Caco-2 (cell line): ENCODE data around the gene ATP2C2. TPM values are rescaled to one million over a fixed set of nuclear protein-coding genes. Genes with fewer than 3 reads are reported as not detected.

Experiments used
- BruUV-seq: library from RNA; stranded (reverse); fragments of 400-500 nt; replicated peaks from 2 replicates; lab custom pipeline; 2021; lab: Mats Ljungman, UMichigan
- CTCF ChIA-PET: fragments of 300-600 bp; sonication (Branson Sonifier 250); formaldehyde crosslinking; loops from one replicate; lab custom pipeline; 2022; ENCODE audit warnings: antibody characterized with exemption; lab: Charles Lee
- POLR2A ChIA-PET: fragments of 300-600 bp; sonication (Branson Sonifier 250); formaldehyde crosslinking; loops from one replicate; lab custom pipeline; 2022; ENCODE audit warnings: antibody characterized with exemption; lab: Charles Lee
- DNase-seq, 2 experiments: peaks; one replicate each; pipeline versions ENCODE4 v3.0.0 to v3.0.0-alpha.2; 2020 to 2022
- H3K27me3 ChIP-seq: replicated peaks from 2 replicates; pipeline ENCODE4 v1.6.0; 2011; ENCODE audit warnings: low read length; ENCODE audit not compliant: control insufficient read depth, insufficient read depth
- H3K36me3 ChIP-seq: 2 replicates; pipeline ENCODE4 v1.5.1; 2011; ENCODE audit warnings: low read length; ENCODE audit not compliant: control insufficient read depth, insufficient read depth
- H3K4me1 ChIP-seq: fragments of 250-450 bp; sonication (Bioruptor Pico); 2 replicates; pipeline ENCODE4 v1.5.1; 2020; ENCODE audit warnings: mild to moderate bottlenecking
- H3K4me3 ChIP-seq: 2 replicates; pipeline ENCODE4 v1.5.1; 2011; ENCODE audit warnings: low read depth, mild to moderate bottlenecking, control low read depth, low read length
- H3K9me3 ChIP-seq: fragments of 250-450 bp; sonication (Bioruptor Pico); 2 replicates; pipeline ENCODE4 v1.5.1; 2020; ENCODE audit warnings: mild to moderate bottlenecking, moderate library complexity
- H3K27ac Mint-ChIP-seq: one replicate; pipeline ENCODE4 v1.8.0; 2022; ENCODE audit warnings: mixed read lengths; ENCODE audit not compliant: unreplicated experiment
- H3K27me3 Mint-ChIP-seq: one replicate; pipeline ENCODE4 v1.8.0; 2022; ENCODE audit warnings: mixed read lengths; ENCODE audit not compliant: insufficient read depth, unreplicated experiment
- H3K36me3 Mint-ChIP-seq: one replicate; pipeline ENCODE4 v1.8.0; 2022; ENCODE audit warnings: mild to moderate bottlenecking, mixed read lengths; ENCODE audit not compliant: insufficient read depth, unreplicated experiment
- H3K4me1 Mint-ChIP-seq: one replicate; pipeline ENCODE4 v1.8.0; 2022; ENCODE audit warnings: low read depth, mixed read lengths; ENCODE audit not compliant: unreplicated experiment
- H3K4me3 Mint-ChIP-seq: one replicate; pipeline ENCODE4 v1.8.0; 2022; ENCODE audit warnings: mild to moderate bottlenecking, moderate library complexity, mixed read lengths; ENCODE audit not compliant: unreplicated experiment
- H3K9me3 Mint-ChIP-seq: one replicate; pipeline ENCODE4 v1.8.0; 2022; ENCODE audit warnings: mixed read lengths; ENCODE audit not compliant: unreplicated experiment
- CTCF ChIP-seq, 2 experiments: fragments of 200-600 bp in 1 of 2; IDR thresholded peaks; 1 replicate in 1 of 2; 2 replicates in 1 of 2; pipeline versions ENCODE4 v1.5.1 to v1.8.0; 2011 to 2022; ENCODE audit warnings: antibody characterized with exemption in 1 of 2, control low read depth in 1 of 2, inconsistent platforms in 1 of 2, low read depth in 1 of 2, low read length in 1 of 2, mild to moderate bottlenecking in 1 of 2, moderate library complexity in 1 of 2; ENCODE audit not compliant: insufficient read depth in 1 of 2, severe bottlenecking in 1 of 2, unreplicated experiment in 1 of 2
- intact Hi-C: fragments of 100-400 bp; cut with micrococcal nuclease; formaldehyde crosslinking; loops from one replicate; pipeline ENCODE4 v1.10.0; 2022; ENCODE audit not compliant: unreplicated experiment
- total RNA-seq: library from RNA; stranded (reverse); gene quantifications from 2 replicates; pipeline ENCODE4 v1.2.3, GENCODE V29; 2022

ATP2C2 gene
- total RNA-seq, 1 experiment from 2014 or later: 47.0 TPM

DNA sequence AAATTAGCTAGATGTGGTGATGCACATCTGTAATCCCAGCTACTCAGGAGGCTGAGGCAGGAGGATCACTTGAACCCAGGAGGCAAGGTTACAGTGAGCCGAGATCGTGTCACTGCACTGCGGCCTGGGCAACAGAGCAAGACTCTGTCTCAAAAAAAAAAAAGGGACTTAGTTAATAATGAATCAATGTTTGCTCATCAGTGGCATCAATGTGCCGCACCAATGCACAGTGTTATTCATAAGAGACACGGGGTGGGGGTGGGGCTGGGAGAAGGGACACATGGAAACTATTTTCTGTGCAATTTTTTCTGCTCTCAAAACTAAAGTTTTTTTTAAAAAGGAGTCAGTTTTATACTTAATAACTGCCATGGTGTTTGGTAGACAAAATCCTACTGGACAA, 6.8 kb upstream of the ATP2C2 start:
- POLR2A ChIA-PET: no interaction called here
- Histone ChIP-seq H3K27me3 (no peaks in the 10 kb centered on the region), H3K4me3 (no peak overlapping the region), H3K9me3 (no peaks in the 10 kb centered on the region), H3K4me1 (peaks cover 9% of the 10 kb centered on the region; the same call in 1 of the 2 replicates), H3K36me3 (no peaks in the 10 kb centered on the region)
- no peak overlapping the region for H3K4me3 Mint-ChIP-seq
- no peak for TF ChIP-seq CTCF (IDR thresholded peaks at IDR 0.05; ENCODE audit: insufficient read depth in 1 of 2, low read depth in 1 of 2, low read length in 1 of 2, severe bottlenecking in 1 of 2, unreplicated experiment in 1 of 2)
- no peaks in the 10 kb centered on the region for H3K9me3 Mint-ChIP-seq
- H3K36me3 Mint-ChIP-seq: no peaks in the 10 kb centered on the region
- peaks cover 14% of the 10 kb centered on the region for H3K4me1 Mint-ChIP-seq
- H3K27ac Mint-ChIP-seq: no peak overlapping the region
- H3K27me3 Mint-ChIP-seq: no peaks in the 10 kb centered on the region
- no TSS peak for BruUV-seq
- CTCF ChIA-PET: no interaction called here
- intact Hi-C loops: loop anchor here (10.0 kb wide), 1 partner anchor 87 kb away; no protein-coding TSS in a partner anchor
- DNase-seq: no peak

- POLR2A ChIA-PET: no interaction called here
- Histone ChIP-seq H3K9me3 (no peaks in the 10 kb centered on the region), H3K27me3 (no peaks in the 10 kb centered on the region), H3K36me3 (no peaks in the 10 kb centered on the region), H3K4me1 (peaks cover 7% of the 10 kb centered on the region; the same call in 1 of the 2 replicates), H3K4me3 (no peak overlapping the region)
- Mint-ChIP-seq H3K4me1 (peaks cover 7% of the 10 kb centered on the region), H3K27me3 (no peaks in the 10 kb centered on the region), H3K36me3 (no peaks in the 10 kb centered on the region), H3K9me3 (no peaks in the 10 kb centered on the region), H3K27ac (no peak overlapping the region), H3K4me3 (no peak overlapping the region)
- DNase-seq: no peak
- TF ChIP-seq CTCF (IDR thresholded peaks at IDR 0.05; ENCODE audit: insufficient read depth in 1 of 2, low read depth in 1 of 2, low read length in 1 of 2, severe bottlenecking in 1 of 2, unreplicated experiment in 1 of 2): no peak
- CTCF ChIA-PET: no interaction called here
- BruUV-seq: no TSS peak
- intact Hi-C loops: loop anchor here (10.0 kb wide), 1 partner anchor 88 kb away; no protein-coding TSS in a partner anchor
Measured at GRCh38 chr16:84362471-84362941, 5.8 kb upstream of the ATP2C2 start.

- no TSS peak for BruUV-seq
- Mint-ChIP-seq H3K27ac (no peak overlapping the region), H3K36me3 (peaks cover 13% of the 10 kb centered on the region), H3K4me3 (no peak overlapping the region), H3K9me3 (no peaks in the 10 kb centered on the region), H3K27me3 (no peaks in the 10 kb centered on the region), H3K4me1 (peaks cover 16% of the 10 kb centered on the region)
- Histone ChIP-seq H3K4me3 (no peak overlapping the region), H3K27me3 (no peaks in the 10 kb centered on the region), H3K4me1 (peaks cover 15% of the 10 kb centered on the region), H3K9me3 (no peaks in the 10 kb centered on the region), H3K36me3 (no peaks in the 10 kb centered on the region)
- ChIA-PET POLR2A (no interaction called here), CTCF (no interaction called here)
- TF ChIP-seq CTCF (IDR thresholded peaks at IDR 0.05; ENCODE audit: insufficient read depth in 1 of 2, low read depth in 1 of 2, low read length in 1 of 2, severe bottlenecking in 1 of 2, unreplicated experiment in 1 of 2): no peak
- DNase-seq: no peak
- intact Hi-C loops: loop anchor here (10.0 kb wide), 1 partner anchor 91 kb away; no protein-coding TSS in a partner anchor
Measured at GRCh38 chr16:84366208-84366607, 2.1 kb upstream of the ATP2C2 start.
